Right lobe of liver (tissue), 4 donors: ENCODE measurements around the gene EML3.
"Not testable (repeated sequence)": the region's sequence is repeated elsewhere in the genome, so short reads cannot be mapped to it uniquely, and the experiment has no call there.

Experiments
- CTCF ChIP-seq, 4 donors: fragments of 200-600 bp in 3 of 4; fragments of 450-650 bp in 1 of 4; IDR thresholded peaks; one replicate each; pipeline versions ENCODE4 v1.5.1 to v1.8.0; 2016 to 2022; ENCODE audit warnings: antibody characterized with exemption in 4 of 4, mild to moderate bottlenecking in 2 of 4
- POLR2A ChIP-seq: fragments of 450-650 bp; IDR thresholded peaks from one replicate; pipeline ENCODE4 v1.6.1; 2017; ENCODE audit warnings: antibody characterized with exemption, mild to moderate bottlenecking
- donor health status: DM: no; HTN: no; CAD: no.
- donor health status: DM: no; HTN: no; CAD: no.
- donor health status: DM: no; HTN: yes; CAD: no.

GRCh38 chr11:62650283-62650682, 37.7 kb upstream of the EML3 start:
- not testable (repeated sequence) for TF ChIP-seq CTCF (IDR thresholded peaks at IDR 0.05); POLR2A
